Cardiac fibroblast (primary cell): Measurements from ENCODE around the gene MDFIC.

Experiments used
- DNase-seq, 2 donors: peaks; one replicate each; pipeline versions ENCODE4 v3.0.0 to v3.0.0-alpha.2; 2010; ENCODE audit warnings: low read depth in 2 of 2
- H3K4me3 ChIP-seq, 2 donors: replicated peaks in 1 of 2; 1 replicate in 1 of 2; 2 replicates in 1 of 2; pipeline ENCODE4 v1.5.1; 2011; ENCODE audit warnings: low read depth in 2 of 2, low read length in 2 of 2, mild to moderate bottlenecking in 2 of 2, moderate library complexity in 1 of 2
- TF ChIP-seq, protein P1 (sequence below): IDR thresholded peaks from one replicate; pipeline ENCODE4 v1.5.1; 2011; ENCODE audit warnings: low read depth, mild to moderate bottlenecking, low read length, inconsistent platforms

Gene MDFIC

DNA sequence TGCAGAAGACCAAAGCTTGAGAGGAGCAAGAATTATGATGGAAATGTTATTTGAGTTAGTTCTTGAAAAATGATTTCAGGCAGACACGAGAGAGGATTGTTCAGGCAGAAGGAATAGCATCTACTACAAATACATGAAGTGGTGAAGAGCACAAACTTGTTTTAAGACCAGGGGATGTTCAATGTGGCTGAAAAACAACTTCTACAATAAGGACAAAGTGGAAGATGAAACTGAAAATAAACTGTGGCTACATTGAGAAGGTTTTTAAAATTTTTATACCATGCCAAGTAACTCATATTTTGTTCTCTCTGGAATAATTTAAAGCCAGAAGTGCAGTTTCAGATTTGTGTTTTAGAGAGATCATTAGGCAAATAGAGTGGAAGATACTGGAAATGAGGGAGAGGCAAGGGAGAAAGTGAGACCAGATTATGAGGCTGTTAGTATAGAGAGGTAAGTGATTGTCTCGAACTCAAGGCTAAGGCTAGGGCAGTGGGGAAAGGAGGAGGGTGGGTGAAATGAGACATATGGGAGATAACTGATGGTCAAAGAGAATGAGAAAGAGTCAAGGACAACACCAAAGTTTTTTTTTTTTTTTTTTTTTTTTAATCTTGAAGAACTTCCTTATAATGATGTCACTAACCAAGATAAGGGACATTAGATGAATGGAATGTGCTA is 115.4 kb downstream of the MDFIC start:
- TF ChIP-seq, protein P1, sequence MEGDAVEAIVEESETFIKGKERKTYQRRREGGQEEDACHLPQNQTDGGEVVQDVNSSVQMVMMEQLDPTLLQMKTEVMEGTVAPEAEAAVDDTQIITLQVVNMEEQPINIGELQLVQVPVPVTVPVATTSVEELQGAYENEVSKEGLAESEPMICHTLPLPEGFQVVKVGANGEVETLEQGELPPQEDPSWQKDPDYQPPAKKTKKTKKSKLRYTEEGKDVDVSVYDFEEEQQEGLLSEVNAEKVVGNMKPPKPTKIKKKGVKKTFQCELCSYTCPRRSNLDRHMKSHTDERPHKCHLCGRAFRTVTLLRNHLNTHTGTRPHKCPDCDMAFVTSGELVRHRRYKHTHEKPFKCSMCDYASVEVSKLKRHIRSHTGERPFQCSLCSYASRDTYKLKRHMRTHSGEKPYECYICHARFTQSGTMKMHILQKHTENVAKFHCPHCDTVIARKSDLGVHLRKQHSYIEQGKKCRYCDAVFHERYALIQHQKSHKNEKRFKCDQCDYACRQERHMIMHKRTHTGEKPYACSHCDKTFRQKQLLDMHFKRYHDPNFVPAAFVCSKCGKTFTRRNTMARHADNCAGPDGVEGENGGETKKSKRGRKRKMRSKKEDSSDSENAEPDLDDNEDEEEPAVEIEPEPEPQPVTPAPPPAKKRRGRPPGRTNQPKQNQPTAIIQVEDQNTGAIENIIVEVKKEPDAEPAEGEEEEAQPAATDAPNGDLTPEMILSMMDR = no peak
- no peak for DNase-seq
- no peak overlapping the region for H3K4me3 ChIP-seq

DNA sequence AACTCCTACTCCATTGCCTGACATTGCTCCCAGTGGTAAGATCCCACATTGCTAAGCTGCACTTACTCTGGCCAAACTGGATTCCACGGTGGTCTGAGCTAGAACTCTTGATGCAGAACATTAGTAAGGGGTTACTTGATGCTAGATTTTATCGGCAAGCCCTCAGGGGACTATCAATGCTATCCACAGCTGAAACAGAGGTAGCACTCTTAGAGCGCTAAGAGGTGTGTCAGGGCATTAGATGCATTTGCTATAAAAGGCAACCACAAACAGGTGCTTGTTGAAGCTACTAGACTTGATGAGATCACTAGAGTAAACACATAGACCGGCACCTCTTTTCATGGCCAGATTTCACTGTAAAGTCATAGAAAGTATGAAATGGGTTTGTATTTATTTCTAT is 116.3 kb downstream of the MDFIC start:
- no peak overlapping the region for H3K4me3 ChIP-seq
- TF ChIP-seq, protein P1 = no peak
- no peak for DNase-seq

DNA sequence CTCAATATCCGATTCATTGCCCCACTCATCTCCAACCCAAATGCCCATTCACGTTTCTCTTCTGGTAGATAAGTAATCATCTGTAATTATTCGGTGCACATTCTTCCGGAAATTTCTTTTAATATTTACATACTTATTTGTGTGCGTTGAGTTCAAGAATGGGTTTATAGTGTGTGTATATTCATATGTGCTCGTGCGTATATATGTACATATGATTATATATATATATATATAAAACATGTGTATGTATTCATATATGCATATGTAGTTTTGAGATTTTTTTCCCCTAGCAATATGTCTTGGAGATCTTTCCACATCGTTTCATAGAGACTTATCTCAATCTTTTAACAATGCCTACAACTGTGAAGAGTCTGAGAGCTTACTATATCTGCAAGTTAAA is 118.2 kb downstream of the MDFIC start:
- TF ChIP-seq, protein P1 = no peak
- no peak overlapping the region for H3K4me3 ChIP-seq

DNA sequence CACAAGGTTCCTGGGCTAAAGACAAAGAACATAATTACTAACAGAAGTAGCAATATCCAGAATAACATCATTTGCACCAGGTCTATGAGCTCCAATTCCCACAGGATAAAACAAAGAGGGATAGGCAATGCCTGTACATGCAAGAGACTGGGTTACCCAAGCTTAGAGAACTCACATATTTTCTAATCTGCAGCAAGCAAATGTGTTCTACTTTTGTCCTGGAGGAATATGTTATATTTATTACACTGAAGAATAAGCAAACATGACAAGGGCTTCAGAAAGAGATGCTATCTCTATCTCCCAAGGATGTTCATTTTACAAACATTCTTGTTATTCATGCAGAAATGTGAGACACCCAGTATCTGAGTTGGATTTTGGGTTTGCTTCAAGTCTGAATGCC is 118.6 kb downstream of the MDFIC start:
- DNase-seq = no peak
- no peak overlapping the region for H3K4me3 ChIP-seq
- TF ChIP-seq, protein P1 = no peak

More for the DNA sequence above, 118.2 kb downstream of the MDFIC start:
- no peak for DNase-seq

DNA sequence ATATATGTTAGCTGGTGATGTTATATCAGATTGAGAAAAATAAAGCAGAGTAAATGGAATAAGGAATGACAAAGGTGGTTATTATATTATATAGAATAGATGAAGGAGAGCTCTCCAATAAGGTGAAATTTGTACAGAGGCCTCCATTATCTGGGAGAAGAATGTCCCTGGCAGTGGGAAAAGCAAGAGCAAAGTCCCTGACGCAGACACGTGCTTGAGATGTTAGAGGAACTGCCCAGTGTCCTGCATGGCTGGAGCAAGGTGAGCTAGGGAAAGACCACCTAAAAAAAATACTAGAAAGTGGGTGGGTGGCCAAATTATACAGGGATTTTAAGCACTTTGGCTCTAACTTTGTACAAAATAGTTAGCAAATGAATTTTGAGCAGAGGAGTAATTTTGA is 120.7 kb downstream of the MDFIC start:
- TF ChIP-seq, protein P1 = no peak
- H3K4me3 ChIP-seq = no peak overlapping the region
- DNase-seq = no peak

DNA sequence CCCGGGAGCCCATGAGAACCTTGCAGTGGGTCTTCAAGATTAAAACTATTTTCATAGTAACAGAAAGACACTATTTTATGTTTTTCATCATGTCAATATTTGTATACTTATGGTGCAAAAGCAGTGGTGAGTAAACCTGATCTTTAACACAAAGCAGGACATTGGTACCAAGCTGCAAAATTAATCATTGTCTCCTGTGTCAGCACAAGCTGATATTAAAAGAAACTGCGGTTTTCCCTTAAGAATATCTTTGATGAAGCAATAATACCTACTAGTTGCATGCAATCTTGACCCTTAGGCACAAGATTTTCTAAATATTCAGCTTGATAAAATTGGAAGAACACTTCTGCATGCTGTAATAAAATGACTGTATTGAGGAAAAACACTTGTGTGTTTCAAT is 121.7 kb downstream of the MDFIC start:
- TF ChIP-seq, protein P1 = no peak
- no peak overlapping the region for H3K4me3 ChIP-seq
- peak in 1 of 2 donors; percentile 34 for DNase-seq

DNA sequence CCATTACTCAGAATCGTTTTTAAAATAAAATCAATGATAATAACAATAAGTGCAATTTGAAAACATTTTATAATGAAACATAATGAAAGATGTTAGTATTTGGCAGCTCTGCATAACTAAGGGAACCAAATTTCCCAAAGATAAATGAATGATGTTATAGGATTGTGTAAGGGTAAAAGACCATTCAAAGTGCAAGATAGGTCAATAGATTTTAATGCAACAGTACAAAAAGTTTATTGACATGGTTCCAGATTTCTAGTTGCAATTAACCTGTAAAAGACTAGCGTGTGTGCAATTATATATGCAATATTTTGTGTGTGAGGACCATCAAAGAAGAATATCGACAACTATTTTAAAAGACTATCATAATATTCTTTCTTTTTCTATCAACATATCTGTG is 122.3 kb downstream of the MDFIC start:
- DNase-seq = no peak
- TF ChIP-seq, protein P1 = no peak
- H3K4me3 ChIP-seq = no peak overlapping the region
